ENCODE results near the gene NPAS1. TPM values are rescaled to one million over a fixed set of nuclear protein-coding genes. Genes with fewer than 3 reads are reported as not detected.

The NPAS1 gene
- total and polyA plus RNA-seq, 2 of the 13 experiments (the other 11 are each of a cell fraction or from before 2014, with no cell fraction given), result 0.35 to 2.9 TPM

- TF ChIP-seq MAX (IDR thresholded peaks at IDR 0.05), result peak; percentile 43; the same call in 1 of the 2 replicates
- TF ChIP-seq ZNF607 (CRISPR knock-in tag; IDR thresholded peaks at IDR 0.05; ENCODE audit: borderline replicate concordance), result 0 out of 2 replicates have a peak, but pooled peaks have one; percentile 49
- peak; percentile 91 for TF ChIP-seq AKAP8 (CRISPR knock-in tag; IDR thresholded peaks at IDR 0.05)
- 0 out of 2 replicates have a peak, but pooled peaks have one; percentile 64 for TF ChIP-seq EEA1 (CRISPR knock-in tag; IDR thresholded peaks at IDR 0.05; ENCODE audit: borderline replicate concordance)
- 0 out of 2 replicates have a peak, but pooled peaks have one; percentile 52 for TF ChIP-seq ZNF326 (CRISPR knock-in tag; IDR thresholded peaks at IDR 0.05; ENCODE audit: borderline replicate concordance)
- peak; percentile 70; the same call in 1 of the 2 replicates for TF ChIP-seq ZNF800 (CRISPR knock-in tag; IDR thresholded peaks at IDR 0.05)
- peak; percentile 15; the same call in 1 of the 2 replicates for TF ChIP-seq RXRB (CRISPR knock-in tag; IDR thresholded peaks at IDR 0.05; ENCODE audit: borderline replicate concordance)
- TF ChIP-seq NR3C1 (CRISPR knock-in tag; IDR thresholded peaks at IDR 0.05), result no peak
- 0 out of 2 replicates have a peak, but pooled peaks have one; percentile 19 for TF ChIP-seq MYC (CRISPR knock-in tag; IDR thresholded peaks at IDR 0.05; ENCODE audit: borderline replicate concordance)
- no peak for TF ChIP-seq ERF (CRISPR knock-in tag; IDR thresholded peaks at IDR 0.05)
- 0 out of 2 replicates have a peak, but pooled peaks have one; percentile 10 for TF ChIP-seq PAXIP1 (CRISPR knock-in tag; conservative IDR thresholded peaks at IDR 0.05)
- peak; percentile 73 for TF ChIP-seq ZC3H13 (CRISPR knock-in tag; IDR thresholded peaks at IDR 0.05)
- TF ChIP-seq ZXDC (CRISPR knock-in tag; IDR thresholded peaks at IDR 0.05), result 0 out of 2 replicates have a peak, but pooled peaks have one; percentile 43
- TF ChIP-seq HOXA5 (CRISPR knock-in tag; IDR thresholded peaks at IDR 0.05), result no peak
- TF ChIP-seq ZNF879 (CRISPR knock-in tag; IDR thresholded peaks at IDR 0.05), result no peak
- TF ChIP-seq POLR2G (IDR thresholded peaks at IDR 0.05; ENCODE audit: low read depth, low read length), result peak; percentile 57
- no peak for TF ChIP-seq NFE2 (CRISPR knock-in tag; IDR thresholded peaks at IDR 0.05)
- TF ChIP-seq SIX1 (CRISPR knock-in tag; IDR thresholded peaks at IDR 0.05; ENCODE audit: borderline replicate concordance), result no peak
- peak; percentile 74 for TF ChIP-seq TAF15 (IDR thresholded peaks at IDR 0.05; ENCODE audit: low read depth, low read length, poor library complexity, severe bottlenecking)
Measured at GRCh38 chr19:47003611-47004465, 15.8 kb upstream of the NPAS1 start (continued).
